NCI-H1105 treated with DMSO at 0.1 percent for 48 hours (cell line): ENCODE results near the gene ARFGAP3.

Experiments used
- DNase-seq: peaks from one replicate; lab custom pipeline; 2025; lab: John Stamatoyannopoulos, UW

Gene ARFGAP3

GRCh38 chr22:42884616-42885375, 27.7 kb upstream of the ARFGAP3 start:
- no peak for DNase-seq

GRCh38 chr22:42883970-42884369, 26.9 kb upstream of the ARFGAP3 start:
- no peak for DNase-seq

GRCh38 chr22:42883121-42883520, 26.0 kb upstream of the ARFGAP3 start:
- no peak for DNase-seq

- no peak for DNase-seq
Measured at GRCh38 chr22:42881982-42882656, 25.0 kb upstream of the ARFGAP3 start.

GRCh38 chr22:42881298-42881697, 24.2 kb upstream of the ARFGAP3 start:
- no peak for DNase-seq

GRCh38 chr22:42880815-42881214, 23.7 kb upstream of the ARFGAP3 start:
- no peak for DNase-seq

- no peak for DNase-seq
Measured at GRCh38 chr22:42879371-42880021, 22.4 kb upstream of the ARFGAP3 start.

GRCh38 chr22:42878561-42879305, 21.7 kb upstream of the ARFGAP3 start:
- DNase-seq, result no peak

GRCh38 chr22:42877597-42878340, 20.7 kb upstream of the ARFGAP3 start:
- DNase-seq, result no peak

GRCh38 chr22:42877158-42877557, 20.1 kb upstream of the ARFGAP3 start:
- no peak for DNase-seq

GRCh38 chr22:42876041-42876440, 19.0 kb upstream of the ARFGAP3 start:
- DNase-seq, result no peak

GRCh38 chr22:42874010-42874409, 16.9 kb upstream of the ARFGAP3 start:
- DNase-seq, result no peak

- no peak for DNase-seq
Measured at GRCh38 chr22:42873356-42873755, 16.3 kb upstream of the ARFGAP3 start.

GRCh38 chr22:42872821-42873220, 15.7 kb upstream of the ARFGAP3 start:
- DNase-seq, result no peak

GRCh38 chr22:42871146-42872050, 14.3 kb upstream of the ARFGAP3 start:
- DNase-seq, result no peak

- no peak for DNase-seq
Measured at GRCh38 chr22:42869888-42870480, 12.9 kb upstream of the ARFGAP3 start.

GRCh38 chr22:42869463-42869862, 12.4 kb upstream of the ARFGAP3 start:
- no peak for DNase-seq

GRCh38 chr22:42868751-42869251, 11.7 kb upstream of the ARFGAP3 start:
- no peak for DNase-seq

GRCh38 chr22:42866100-42866499, 9.0 kb upstream of the ARFGAP3 start:
- DNase-seq, result no peak

GRCh38 chr22:42865536-42865935, 8.5 kb upstream of the ARFGAP3 start:
- no peak for DNase-seq
